Measurements from ENCODE around the gene YAE1.

Gene YAE1

DNA sequence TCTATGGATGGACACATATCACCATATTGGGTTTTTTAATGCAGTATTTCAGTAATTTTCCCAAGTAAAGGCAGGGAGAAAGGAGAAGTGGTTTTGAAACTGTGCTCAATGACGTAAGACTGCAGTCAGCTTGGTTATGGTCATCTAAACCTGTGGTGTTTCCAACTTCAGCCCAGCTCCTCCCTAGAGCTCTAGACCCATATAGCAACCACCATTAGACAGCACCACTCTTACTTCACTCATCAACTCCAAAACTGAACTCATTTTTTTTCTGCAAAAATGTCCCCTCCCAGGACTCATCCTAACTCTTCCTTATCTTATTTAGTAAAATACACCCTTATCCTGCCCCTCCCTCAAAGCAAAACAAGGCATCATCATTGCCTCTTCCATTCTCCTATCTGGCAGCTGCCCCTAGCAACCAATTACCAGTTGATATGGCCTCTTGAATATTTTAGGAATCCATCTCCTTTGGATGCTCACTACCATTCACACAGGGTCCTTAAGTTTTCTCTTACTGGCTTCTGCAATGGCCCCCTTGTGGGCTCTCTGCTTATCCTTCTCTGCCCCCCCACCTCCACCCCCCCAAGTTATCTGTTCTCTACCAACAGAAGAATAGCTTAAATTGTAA is 55.7 kb downstream of the YAE1 start:
- TF ChIP-seq, protein P1, sequence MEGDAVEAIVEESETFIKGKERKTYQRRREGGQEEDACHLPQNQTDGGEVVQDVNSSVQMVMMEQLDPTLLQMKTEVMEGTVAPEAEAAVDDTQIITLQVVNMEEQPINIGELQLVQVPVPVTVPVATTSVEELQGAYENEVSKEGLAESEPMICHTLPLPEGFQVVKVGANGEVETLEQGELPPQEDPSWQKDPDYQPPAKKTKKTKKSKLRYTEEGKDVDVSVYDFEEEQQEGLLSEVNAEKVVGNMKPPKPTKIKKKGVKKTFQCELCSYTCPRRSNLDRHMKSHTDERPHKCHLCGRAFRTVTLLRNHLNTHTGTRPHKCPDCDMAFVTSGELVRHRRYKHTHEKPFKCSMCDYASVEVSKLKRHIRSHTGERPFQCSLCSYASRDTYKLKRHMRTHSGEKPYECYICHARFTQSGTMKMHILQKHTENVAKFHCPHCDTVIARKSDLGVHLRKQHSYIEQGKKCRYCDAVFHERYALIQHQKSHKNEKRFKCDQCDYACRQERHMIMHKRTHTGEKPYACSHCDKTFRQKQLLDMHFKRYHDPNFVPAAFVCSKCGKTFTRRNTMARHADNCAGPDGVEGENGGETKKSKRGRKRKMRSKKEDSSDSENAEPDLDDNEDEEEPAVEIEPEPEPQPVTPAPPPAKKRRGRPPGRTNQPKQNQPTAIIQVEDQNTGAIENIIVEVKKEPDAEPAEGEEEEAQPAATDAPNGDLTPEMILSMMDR (IDR thresholded peaks at IDR 0.05; ENCODE audit: low read depth, low read length): no peak
- DNase-seq (ENCODE audit: extremely low read depth, low read depth): no peak

Measured in AG09319 (cell line).